HG02938 (cell line): Measurements from ENCODE around the gene POC1B.

Experiments
- ATAC-seq: cut with Tn5 transposase; IDR thresholded peaks from one replicate; pipeline ENCODE4 v1.9.1; 2021; ENCODE audit warnings: mild to moderate bottlenecking, moderate library complexity; ENCODE audit not compliant: unreplicated experiment

The POC1B gene

GRCh38 chr12:89525824-89526770 is at the start of gene POC1B:
TSS of gene POC1B (minus strand) at chr12:89526047. CDS start at chr12:89525895, 152 bp downstream.
- peak; percentile 61 for ATAC-seq

GRCh38 chr12:89575374-89575773 is 49.5 kb upstream of the POC1B start:
- ATAC-seq = no peak

- no peak for ATAC-seq
Observed at GRCh38 chr12:89574736-89575208, 48.9 kb upstream of the POC1B start.

GRCh38 chr12:89573051-89573810 is 47.4 kb upstream of the POC1B start:
- ATAC-seq = no peak

GRCh38 chr12:89571491-89572195 is 45.8 kb upstream of the POC1B start:
- ATAC-seq = no peak

- ATAC-seq = no peak
Observed at GRCh38 chr12:89568484-89568883, 42.6 kb upstream of the POC1B start.

- no peak for ATAC-seq
Observed at GRCh38 chr12:89567691-89568239, 41.9 kb upstream of the POC1B start.

- ATAC-seq = no peak
Observed at GRCh38 chr12:89566615-89567014, 40.8 kb upstream of the POC1B start.

GRCh38 chr12:89565002-89565401 is 39.2 kb upstream of the POC1B start:
- ATAC-seq = no peak

- no peak for ATAC-seq
Observed at GRCh38 chr12:89559753-89560152, 33.9 kb upstream of the POC1B start.

- ATAC-seq = no peak
Observed at GRCh38 chr12:89556976-89557375, 31.1 kb upstream of the POC1B start.

- no peak for ATAC-seq
Observed at GRCh38 chr12:89552376-89552775, 26.5 kb upstream of the POC1B start.

GRCh38 chr12:89551747-89552146 is 25.9 kb upstream of the POC1B start:
- ATAC-seq = no peak

GRCh38 chr12:89547101-89547500 is 21.3 kb upstream of the POC1B start:
- ATAC-seq = no peak

- no peak for ATAC-seq
Observed at GRCh38 chr12:89546151-89546550, 20.3 kb upstream of the POC1B start.

- no peak for ATAC-seq
Observed at GRCh38 chr12:89544681-89545184, 18.9 kb upstream of the POC1B start.

- ATAC-seq = no peak
Observed at GRCh38 chr12:89544022-89544421, 18.2 kb upstream of the POC1B start.

- peak; percentile 70 for ATAC-seq
Observed at GRCh38 chr12:89542912-89543592, 17.2 kb upstream of the POC1B start.

- no peak for ATAC-seq
Observed at GRCh38 chr12:89542236-89542635, 16.4 kb upstream of the POC1B start.

GRCh38 chr12:89540586-89540985 is 14.7 kb upstream of the POC1B start:
- ATAC-seq = no peak
